GM12891 (cell line): ENCODE results near the gene CELSR1.

Source experiments
- POLR2A ChIP-seq: IDR thresholded peaks from 2 replicates; pipeline ENCODE4 v1.6.1; 2011; ENCODE audit warnings: low read depth, low read length, control low read depth
- POLR2AphosphoS5 ChIP-seq: IDR thresholded peaks from 2 replicates; pipeline ENCODE4 v1.6.1; 2011; ENCODE audit warnings: low read depth, low read length, control low read depth
- SPI1 ChIP-seq: IDR thresholded peaks from 2 replicates; pipeline ENCODE4 v1.6.1; 2011; ENCODE audit warnings: low read depth, low read length, control low read depth
- TAF1 ChIP-seq: IDR thresholded peaks from 2 replicates; pipeline ENCODE4 v1.6.1; 2011; ENCODE audit warnings: low read depth, low read length, control low read depth

DNA sequence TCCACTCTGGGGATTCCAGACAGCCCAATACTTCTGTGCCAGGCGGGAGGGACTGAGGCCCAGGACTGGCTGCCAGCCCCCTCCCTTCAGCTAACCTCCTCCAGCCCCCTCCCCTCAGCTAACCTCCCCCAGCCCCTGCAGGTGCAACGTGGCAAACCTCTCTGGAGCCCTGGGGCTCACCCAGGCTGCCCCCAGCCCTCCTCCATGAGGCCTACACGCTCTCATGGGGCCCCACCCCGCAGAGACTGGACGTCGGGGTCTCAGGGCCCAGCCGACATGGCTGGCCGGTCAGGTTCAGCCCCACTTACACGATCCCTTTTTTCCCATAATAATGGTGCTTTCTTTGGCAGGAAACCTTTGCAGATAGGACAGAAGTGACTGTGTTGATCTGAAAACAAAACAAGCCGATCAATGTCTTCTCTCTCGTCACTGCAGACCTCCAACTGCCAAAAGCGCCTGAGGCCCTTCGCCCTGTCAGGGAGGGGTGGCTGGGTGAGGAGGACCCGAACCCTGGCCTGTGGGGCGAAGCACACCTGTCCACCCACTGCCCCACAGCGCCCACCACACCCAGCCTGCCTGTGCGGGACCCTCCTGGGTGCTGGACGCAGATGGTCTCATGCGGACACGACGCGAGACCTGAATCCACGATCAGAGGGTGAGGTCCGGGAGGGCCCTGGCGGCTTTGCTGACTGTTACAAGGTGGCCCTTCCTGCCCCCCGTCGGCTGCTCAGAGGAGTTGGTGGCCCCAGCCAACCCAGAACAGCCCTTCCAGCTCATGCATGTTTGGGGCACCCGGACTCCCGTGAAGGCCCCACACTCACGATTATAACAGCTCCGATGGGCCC, 168.3 kb downstream of the CELSR1 start:
- TF ChIP-seq POLR2A (no peak), POLR2AphosphoS5 (no peak), TAF1 (no peak), SPI1 (no peak)
